HG03558 (cell line): ENCODE data around the gene CDH4.

Source experiments
- ATAC-seq: cut with Tn5 transposase; IDR thresholded peaks from one replicate; pipeline ENCODE4 v1.9.1; 2021; ENCODE audit warnings: moderate number of reproducible peaks; ENCODE audit not compliant: unreplicated experiment; ENCODE audit errors: extremely low read depth

CDH4 gene

DNA sequence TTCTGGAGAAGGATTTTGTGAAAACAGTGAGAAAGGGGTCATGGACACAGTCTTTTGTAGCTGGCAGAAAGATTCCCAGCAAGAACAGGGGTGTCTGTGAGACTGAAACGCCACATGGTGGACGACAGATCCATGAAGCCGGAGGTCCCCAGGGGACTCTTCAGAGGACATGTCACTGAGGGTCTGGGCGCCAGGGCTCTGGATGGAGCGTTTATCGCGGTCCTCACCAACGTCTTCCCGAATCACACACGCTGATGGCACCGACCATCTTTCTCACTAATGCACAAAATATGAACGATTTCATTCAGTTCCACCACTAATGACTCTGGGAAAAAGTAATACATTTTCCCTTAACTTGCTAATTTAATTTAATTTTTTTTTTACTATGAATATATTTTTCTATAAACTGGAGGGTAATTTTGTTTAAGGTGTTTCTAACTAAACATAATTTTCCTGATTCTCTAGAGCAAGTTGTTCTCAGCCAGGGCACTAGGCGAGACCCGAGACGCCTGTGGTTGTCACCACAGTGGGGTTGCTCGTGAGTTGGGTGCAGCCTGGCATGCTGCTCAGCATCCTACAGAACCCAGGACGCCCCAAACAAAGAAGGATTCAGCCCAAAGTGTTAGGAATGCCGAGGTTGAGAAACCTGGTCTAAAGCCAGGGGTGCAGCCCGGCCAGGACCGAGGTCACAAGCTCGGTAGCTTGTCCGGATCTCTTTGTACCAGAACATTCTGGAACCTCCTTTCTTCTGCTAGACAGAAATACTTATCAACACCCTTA is 507.4 kb downstream of the CDH4 start:
- ATAC-seq, result no peak

DNA sequence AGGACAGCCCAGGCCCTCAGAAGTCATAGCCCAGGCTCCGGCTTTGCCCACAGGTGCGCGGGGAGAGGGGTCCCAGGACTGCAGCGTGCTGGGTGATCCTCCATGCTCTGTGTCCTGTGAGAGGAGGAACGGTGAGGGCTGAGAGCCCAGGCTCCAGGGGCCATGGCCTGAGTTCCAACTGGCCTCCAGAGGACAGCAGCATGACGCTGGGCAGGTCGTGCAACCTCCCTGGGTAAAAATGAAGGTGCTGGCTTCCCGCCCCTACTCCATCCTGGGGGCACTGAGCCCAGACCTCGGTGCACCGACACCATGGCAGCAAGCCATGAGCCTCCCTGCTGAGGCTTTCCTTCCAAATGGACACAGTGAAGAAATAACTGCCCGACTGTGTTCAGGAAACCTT is 508.3 kb downstream of the CDH4 start:
- ATAC-seq, result no peak

DNA sequence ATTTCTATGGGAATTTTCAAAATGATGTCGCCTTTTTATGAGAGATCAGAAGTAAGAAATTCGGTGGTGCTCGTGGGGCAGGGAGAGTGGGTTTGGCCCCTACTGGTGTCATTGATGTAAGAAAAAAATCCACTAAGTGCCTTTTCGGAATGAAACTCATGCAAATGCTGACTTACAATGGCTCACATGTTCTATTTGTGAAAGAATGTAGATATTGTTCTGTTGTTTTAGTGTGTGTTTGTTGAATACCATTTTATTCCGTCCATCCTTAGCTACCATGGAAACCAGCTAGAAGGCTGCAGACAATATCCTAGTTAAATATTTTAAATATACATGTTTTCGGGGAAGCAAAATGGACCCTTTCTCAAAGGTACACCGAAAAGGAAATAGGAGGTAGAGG is 508.7 kb downstream of the CDH4 start:
- no peak for ATAC-seq

DNA sequence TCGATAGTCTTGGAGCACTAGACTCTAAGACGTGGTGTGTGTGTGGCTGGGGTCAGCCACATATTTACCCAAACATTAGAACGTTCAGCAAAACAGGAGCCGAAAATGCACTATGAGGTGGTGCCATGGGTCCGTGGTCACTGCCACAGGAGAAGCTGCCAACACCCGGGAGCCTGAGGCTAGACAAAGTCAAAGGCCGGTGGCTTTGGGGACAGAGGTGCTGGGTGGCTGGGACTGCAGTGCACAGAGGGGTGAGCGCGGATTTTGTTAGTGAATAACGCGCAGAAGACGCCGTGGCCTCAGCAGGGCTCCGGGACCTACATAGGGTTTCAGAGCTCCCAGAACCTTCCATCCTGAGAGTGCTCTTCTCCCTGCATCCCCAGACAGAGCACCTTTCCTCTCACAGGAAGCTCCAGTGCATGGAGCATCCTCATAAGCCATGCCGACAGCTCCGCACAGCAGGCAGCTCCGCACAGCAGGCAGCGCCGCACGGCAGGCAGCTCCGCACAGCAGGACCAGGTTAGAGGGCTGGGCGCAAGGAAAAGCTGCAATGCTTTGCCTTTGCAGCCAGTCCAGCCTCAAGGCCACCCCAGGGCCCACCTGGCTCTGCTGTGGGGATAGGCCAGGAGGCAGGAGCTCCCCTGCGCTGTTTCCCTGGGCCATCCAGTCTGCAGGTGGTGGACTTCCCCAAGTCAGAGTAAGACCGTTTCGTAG is 509.5 kb downstream of the CDH4 start:
- ATAC-seq, result no peak

- ATAC-seq, result no peak
Observed at GRCh38 chr20:61762167-61762710, 510.2 kb downstream of the CDH4 start.

GRCh38 chr20:61762886-61763739 is 511.1 kb downstream of the CDH4 start:
- no peak for ATAC-seq

GRCh38 chr20:61763740-61764400 is 511.8 kb downstream of the CDH4 start:
- no peak for ATAC-seq

- ATAC-seq, result no peak
Observed at GRCh38 chr20:61764471-61765025, 512.5 kb downstream of the CDH4 start.

GRCh38 chr20:61765081-61765870 is 513.2 kb downstream of the CDH4 start:
- ATAC-seq, result no peak

DNA sequence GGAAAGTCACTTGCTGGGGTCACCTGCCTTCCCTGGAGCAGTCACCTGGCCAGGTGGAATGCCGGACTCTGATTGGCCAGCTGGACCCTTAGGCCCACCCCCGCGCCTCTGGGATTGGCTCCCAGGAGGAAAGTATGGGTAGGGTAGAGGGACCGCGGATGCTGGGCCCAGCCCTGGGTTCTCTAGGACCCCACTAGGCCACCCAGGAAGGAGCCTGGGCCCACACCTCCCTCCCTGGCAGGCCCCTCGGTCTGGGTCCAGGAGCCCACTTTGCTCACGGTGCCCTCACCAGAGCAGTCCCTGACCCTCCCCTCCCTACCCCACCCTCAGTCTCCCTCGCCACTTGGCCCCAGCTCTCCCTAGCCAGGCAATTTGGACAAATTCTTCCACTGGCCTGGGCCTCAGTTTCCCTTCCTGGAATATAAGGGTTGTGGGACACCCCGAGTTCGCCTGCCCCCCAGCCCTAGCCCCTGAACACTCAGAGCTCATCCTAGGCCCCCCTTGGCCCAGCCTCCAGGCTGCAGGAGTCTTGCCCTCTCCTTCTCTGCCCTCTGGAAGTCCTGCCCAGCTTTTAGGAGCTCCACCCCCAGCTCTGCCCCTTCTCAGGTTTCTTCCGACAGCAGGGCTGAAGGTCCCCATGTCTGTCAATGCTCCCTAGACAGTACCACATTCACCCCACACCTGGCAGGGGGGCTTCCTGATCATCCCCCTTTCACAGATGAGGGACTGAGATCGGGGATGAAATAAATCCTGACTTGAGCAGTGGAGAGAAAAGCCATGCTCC is 514.0 kb downstream of the CDH4 start:
- ATAC-seq, result no peak

- ATAC-seq, result no peak
Observed at GRCh38 chr20:61766921-61767610, 515.0 kb downstream of the CDH4 start.

DNA sequence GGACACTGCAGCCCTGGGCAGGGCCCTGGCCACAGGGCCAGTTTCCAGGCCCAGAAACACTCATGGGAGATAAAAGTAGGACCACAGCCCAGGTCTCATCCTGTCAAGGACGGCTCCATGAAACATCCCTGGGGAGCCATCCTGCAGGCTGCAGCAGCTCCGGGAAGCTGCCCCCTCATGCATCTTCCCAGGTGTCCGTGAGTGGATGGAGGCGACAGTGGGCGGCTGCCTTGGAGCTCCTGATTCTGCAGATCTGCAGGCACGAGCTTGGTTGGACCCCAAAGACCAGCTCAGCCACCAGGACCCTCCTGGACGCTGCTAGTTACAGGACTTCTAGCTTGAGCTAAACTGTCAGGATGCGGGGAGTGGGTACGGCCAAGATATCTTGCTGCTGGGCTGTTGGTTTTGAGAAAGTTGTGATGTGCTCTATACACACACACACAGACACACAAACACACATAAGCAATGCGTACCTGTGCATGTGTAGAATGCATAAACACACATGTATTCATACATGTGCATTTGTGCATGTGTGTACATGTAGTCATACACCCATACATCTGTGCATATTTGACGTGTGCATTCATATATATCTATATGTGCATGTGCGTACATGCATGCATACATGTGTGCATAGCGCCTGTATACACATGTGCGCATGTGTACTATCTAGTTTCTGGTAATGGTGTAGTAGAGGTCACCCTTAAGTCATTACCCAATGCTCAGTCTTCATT is 515.9 kb downstream of the CDH4 start:
- no peak for ATAC-seq

- ATAC-seq, result no peak
Observed at GRCh38 chr20:61768571-61769285, 516.7 kb downstream of the CDH4 start.

GRCh38 chr20:61769286-61769832 is 517.3 kb downstream of the CDH4 start:
- no peak for ATAC-seq

DNA sequence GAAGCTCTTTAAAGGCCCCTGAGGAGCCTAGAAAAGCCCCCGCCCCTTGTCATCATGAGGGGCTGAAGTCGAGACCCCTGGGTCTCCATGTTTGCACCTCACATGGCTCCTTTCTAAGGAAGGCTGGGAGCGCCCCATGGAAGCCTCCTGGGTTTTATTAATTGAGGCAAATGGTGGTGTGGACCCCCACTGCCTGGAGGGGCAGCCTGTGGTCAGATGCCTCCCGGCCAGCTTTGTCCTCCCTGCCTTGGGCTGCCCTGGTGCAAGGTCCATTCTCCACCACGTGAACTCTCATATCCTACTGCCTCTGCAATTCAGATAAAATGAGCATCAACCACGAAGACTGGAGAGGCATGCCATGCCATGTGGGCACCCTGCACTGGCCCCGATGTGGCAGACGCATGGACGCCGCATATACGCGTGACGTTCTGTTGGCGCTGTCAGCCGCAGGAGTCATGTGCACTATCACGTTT is 518.1 kb downstream of the CDH4 start:
- ATAC-seq, result no peak

DNA sequence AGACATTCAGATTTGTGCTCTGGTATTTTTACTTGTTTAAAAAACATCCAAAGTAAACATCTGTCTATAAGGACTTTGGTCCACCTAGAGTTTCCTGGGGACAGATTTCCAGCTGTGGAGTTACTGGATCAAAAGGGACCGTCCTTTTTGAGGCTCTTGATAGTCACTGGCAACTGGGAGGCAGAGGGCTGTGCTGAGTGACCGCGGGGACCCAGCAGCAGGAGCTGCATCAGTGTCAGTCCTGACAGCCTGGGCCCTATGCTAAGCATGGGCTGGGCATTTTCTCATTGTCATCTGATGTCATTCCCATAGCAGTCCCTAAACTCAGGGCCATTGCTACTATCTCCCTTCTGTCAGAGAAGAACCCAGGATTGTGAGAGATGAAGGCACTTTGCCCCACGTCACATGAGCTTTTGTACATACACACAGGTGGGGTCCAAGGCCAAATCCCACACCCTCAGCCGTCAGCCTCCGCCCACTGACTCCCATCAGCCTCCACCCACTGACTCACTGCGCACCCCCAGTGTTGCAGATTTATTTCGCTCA is 519.8 kb downstream of the CDH4 start:
- ATAC-seq, result no peak
